ENCODE results near the gene CRYL1. TPM values are rescaled to one million over a fixed set of nuclear protein-coding genes. Genes with fewer than 3 reads are reported as not detected.

CRYL1 gene
- total RNA-seq, 1 experiment from 2014 or later, result 3.7 TPM

- Histone ChIP-seq H3K79me1 (ENCODE audit: insufficient read depth, low read depth, low read length, poor library complexity, severe bottlenecking) (no peaks in the 10 kb centered on the region), H3K56ac (ENCODE audit: insufficient read length, low read depth, low read length) (no peak overlapping the region), H2AFZ (ENCODE audit: low read length) (no peak overlapping the region), H2BK120ac (ENCODE audit: low read depth, low read length, poor library complexity, severe bottlenecking) (no peak overlapping the region), H4K91ac (ENCODE audit: insufficient read length, low read depth, low read length) (no peak overlapping the region), H3T11ph (ENCODE audit: low read length) (no peak overlapping the region), H2BK5ac (ENCODE audit: insufficient read length, low read length) (no peak overlapping the region), H3K4ac (ENCODE audit: low read depth, low read length) (no peak overlapping the region), H3K18ac (ENCODE audit: insufficient read length, low read depth, low read length) (no peak overlapping the region), H4K8ac (replicated peaks; ENCODE audit: insufficient read length, low read depth, low read length) (no peak overlapping the region), H3K4me2 (ENCODE audit: insufficient read depth, insufficient read length, low read length) (no peak overlapping the region), H3K14ac (ENCODE audit: insufficient read depth, low read length) (no peak overlapping the region), H3K9me3 (ENCODE audit: control insufficient read depth, low read depth, low read length) (no peaks in the 10 kb centered on the region), H3K23ac (ENCODE audit: insufficient read length, low read depth, low read length) (no peak overlapping the region), H2BK15ac (ENCODE audit: low read depth, low read length) (no peak overlapping the region), H2AK5ac (ENCODE audit: insufficient read length, low read length) (no peak overlapping the region), H3K4me1 (ENCODE audit: insufficient read depth, low read length) (no peaks in the 10 kb centered on the region; the same call in 1 of the 2 replicates), H3K27ac (ENCODE audit: insufficient read length, low read depth, low read length) (no peak overlapping the region), H3K23me2 (ENCODE audit: insufficient read length, low read depth, low read length, poor library complexity, severe bottlenecking) (no peaks in the 10 kb centered on the region), H3K79me2 (ENCODE audit: insufficient read depth, low read length) (no peaks in the 10 kb centered on the region), H3K27me3 (ENCODE audit: insufficient read depth, low read length) (peaks cover 13% of the 10 kb centered on the region; the same call in 1 of the 2 replicates), H4K20me1 (ENCODE audit: control insufficient read depth, insufficient read depth, insufficient read length) (no peaks in the 10 kb centered on the region), H2BK12ac (ENCODE audit: insufficient read length, low read depth, low read length) (no peak overlapping the region), H4K5ac (ENCODE audit: insufficient read length, low read depth, low read length) (no peak overlapping the region), H2BK20ac (ENCODE audit: low read depth, low read length, poor library complexity, severe bottlenecking) (no peak overlapping the region), H3K9ac (ENCODE audit: extremely low read depth, insufficient read length, low read length) (no peak overlapping the region)
- Mint-ChIP-seq H3K4me3 (no peak overlapping the region), H3K4me1 (peaks cover 12 to 15% of the 10 kb centered on the region in 2 experiments), H3K27me3 (ENCODE audit: low read depth) (peaks cover 81% of the 10 kb centered on the region), H3K27ac (no peak overlapping the region), H3K9me3 (no peaks in the 10 kb centered on the region; a peak in 1 of 5 replicates), H3K36me3 (ENCODE audit: insufficient read depth in 1 of 3, low read depth in 3 of 3) (no peaks in the 10 kb centered on the region)
- no CpG with 5 or more reads among the region's 3 CpGs for WGBS (ENCODE audit: extremely low coverage, insufficient read length, low lambda C conversion rate)
- no peak for TF ChIP-seq CTCF (conservative IDR thresholded peaks at IDR 0.05)
- no peak for DNase-seq
These were observed 165.6 kb downstream of the CRYL1 start for GRCh38 chr13:20360041-20360491.
